Hepatocyte (in vitro differentiated cells): Measurements from ENCODE around the gene CAPZB.

Source experiments
- EZH2 ChIP-seq: fragments of 200-600 bp; sonication (generic); IDR thresholded peaks from 2 replicates; pipeline ENCODE4 v1.6.1; 2016; ENCODE audit warnings: antibody characterized with exemption, mild to moderate bottlenecking, borderline replicate concordance
- TF ChIP-seq, protein P1 (sequence below): fragments of 200-600 bp; sonication (generic); IDR thresholded peaks from 2 replicates; pipeline ENCODE4 v1.5.1; 2016; ENCODE audit warnings: antibody characterized with exemption, mild to moderate bottlenecking; ENCODE audit not compliant: poor library complexity

DNA sequence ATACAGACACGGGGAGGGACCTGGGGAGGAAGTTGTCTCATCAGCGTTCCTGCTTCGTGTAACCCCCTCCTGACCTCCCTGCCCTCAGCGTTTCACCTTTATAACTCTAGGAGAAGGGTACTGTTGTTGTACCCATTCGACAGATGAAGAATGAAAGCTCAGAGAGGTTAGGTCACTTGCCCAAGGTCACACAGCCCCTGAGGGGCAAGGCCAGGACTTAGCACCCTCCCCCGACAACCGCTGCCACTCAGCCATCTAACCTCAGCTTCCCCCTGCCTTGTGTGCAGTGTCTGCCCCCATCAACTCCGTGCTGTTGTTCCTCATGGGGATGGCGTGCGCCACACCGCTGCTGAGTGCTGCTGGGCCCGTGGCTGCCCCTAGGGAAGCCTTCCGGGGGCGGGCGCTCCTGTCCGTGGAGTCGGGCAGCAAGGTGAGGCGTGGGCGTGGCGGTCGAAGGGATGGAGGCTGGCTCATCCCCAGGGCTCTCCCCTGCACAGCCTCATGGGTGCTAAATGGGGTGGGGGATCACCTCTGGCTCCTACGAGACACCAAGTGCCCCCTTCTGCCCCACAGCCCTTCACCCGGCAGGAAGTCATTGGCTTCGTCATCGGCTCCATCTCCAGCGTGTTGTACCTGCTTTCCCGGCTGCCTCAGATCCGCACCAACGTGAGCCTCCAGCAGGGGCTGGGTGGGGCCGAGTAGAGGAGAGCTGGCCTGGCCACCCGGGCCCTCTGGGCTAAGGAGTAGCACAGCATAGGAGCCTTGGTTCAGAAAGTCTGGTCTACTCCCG, 159.2 kb downstream of the CAPZB start:
- no peak for TF ChIP-seq EZH2
- TF ChIP-seq, protein P1, sequence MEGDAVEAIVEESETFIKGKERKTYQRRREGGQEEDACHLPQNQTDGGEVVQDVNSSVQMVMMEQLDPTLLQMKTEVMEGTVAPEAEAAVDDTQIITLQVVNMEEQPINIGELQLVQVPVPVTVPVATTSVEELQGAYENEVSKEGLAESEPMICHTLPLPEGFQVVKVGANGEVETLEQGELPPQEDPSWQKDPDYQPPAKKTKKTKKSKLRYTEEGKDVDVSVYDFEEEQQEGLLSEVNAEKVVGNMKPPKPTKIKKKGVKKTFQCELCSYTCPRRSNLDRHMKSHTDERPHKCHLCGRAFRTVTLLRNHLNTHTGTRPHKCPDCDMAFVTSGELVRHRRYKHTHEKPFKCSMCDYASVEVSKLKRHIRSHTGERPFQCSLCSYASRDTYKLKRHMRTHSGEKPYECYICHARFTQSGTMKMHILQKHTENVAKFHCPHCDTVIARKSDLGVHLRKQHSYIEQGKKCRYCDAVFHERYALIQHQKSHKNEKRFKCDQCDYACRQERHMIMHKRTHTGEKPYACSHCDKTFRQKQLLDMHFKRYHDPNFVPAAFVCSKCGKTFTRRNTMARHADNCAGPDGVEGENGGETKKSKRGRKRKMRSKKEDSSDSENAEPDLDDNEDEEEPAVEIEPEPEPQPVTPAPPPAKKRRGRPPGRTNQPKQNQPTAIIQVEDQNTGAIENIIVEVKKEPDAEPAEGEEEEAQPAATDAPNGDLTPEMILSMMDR, result no peak
